SU-DHL-6 (cell line): ENCODE measurements around the gene GIGYF2.

ENCODE experiments used
- H2AFZ ChIP-seq: fragments of 200-600 bp; sonication (generic); 2 replicates; pipeline ENCODE4 v1.6.1; 2014; ENCODE audit warnings: low read depth, mild to moderate bottlenecking, moderate library complexity, mixed read lengths, antibody characterized with exemption, low read length; ENCODE audit not compliant: severe bottlenecking
- H3F3A ChIP-seq: fragments of 200-600 bp; shearing (Covaris generic); 2 replicates; pipeline ENCODE4 v1.6.0; 2016; ENCODE audit warnings: antibody characterized with exemption, mild to moderate bottlenecking; ENCODE audit not compliant: insufficient read depth
- H3K27ac ChIP-seq: fragments of 200-600 bp; sonication (generic); 2 replicates; pipeline ENCODE4 v1.5.1; 2016; ENCODE audit warnings: low read depth, mild to moderate bottlenecking, low read length, moderate library complexity, mixed read lengths
- H3K27me3 ChIP-seq: fragments of 200-600 bp; sonication (generic), shearing (Covaris generic); 2 replicates; pipeline ENCODE4 v1.6.0; 2014; ENCODE audit warnings: mild to moderate bottlenecking, low read length
- H3K36me3 ChIP-seq: fragments of 200-600 bp; sonication (generic); 2 replicates; pipeline ENCODE4 v1.6.1; 2014; ENCODE audit warnings: mild to moderate bottlenecking, low read length, mixed read lengths
- H3K4me2 ChIP-seq: fragments of 300-600, 200-600 bp; shearing (Covaris generic), sonication (generic); 2 replicates; pipeline ENCODE4 v1.6.0; 2014; ENCODE audit warnings: low read length, low read depth, mild to moderate bottlenecking; ENCODE audit not compliant: poor library complexity, severe bottlenecking
- H3K4me3 ChIP-seq: fragments of 200-600 bp; sonication (generic); 2 replicates; pipeline ENCODE4 v1.5.1; 2014; ENCODE audit warnings: antibody characterized with exemption, low read length, mild to moderate bottlenecking, mixed read lengths; ENCODE audit not compliant: insufficient read depth, poor library complexity, severe bottlenecking
- H3K79me2 ChIP-seq: fragments of 200-600 bp; sonication (generic); 2 replicates; pipeline ENCODE4 v1.6.1; 2014; ENCODE audit warnings: mild to moderate bottlenecking, low read length, moderate library complexity; ENCODE audit not compliant: insufficient read depth
- H3K9ac ChIP-seq: fragments of 200-600 bp; sonication (generic); 2 replicates; pipeline ENCODE4 v1.7.0; 2014; ENCODE audit warnings: mild to moderate bottlenecking, low read length
- H3K9me2 ChIP-seq: fragments of 200-600 bp; sonication (generic); replicated peaks from 2 replicates; pipeline ENCODE4 v1.6.1; 2014; ENCODE audit warnings: low read length; ENCODE audit not compliant: insufficient read depth
- H3K9me3 ChIP-seq: fragments of 200-600 bp; sonication (generic); 2 replicates; pipeline ENCODE4 v1.6.1; 2014; ENCODE audit warnings: low read length, mixed read lengths; ENCODE audit not compliant: insufficient read depth
- H4K20me1 ChIP-seq: fragments of 200-600 bp; sonication (generic); 2 replicates; pipeline ENCODE4 v1.6.1; 2014; ENCODE audit warnings: low read depth, mild to moderate bottlenecking, antibody characterized with exemption, low read length, moderate library complexity, mixed read lengths
- CTCF ChIP-seq: fragments of 200-600 bp; sonication (generic); IDR thresholded peaks from one replicate; pipeline ENCODE4 v1.5.1; 2017; ENCODE audit warnings: antibody characterized with exemption, mild to moderate bottlenecking, low read length, moderate library complexity; ENCODE audit not compliant: insufficient read depth, poor library complexity, severe bottlenecking
- EZH2phosphoT487 ChIP-seq: fragments of 200-600 bp; sonication (generic), shearing (Covaris generic); conservative IDR thresholded peaks from 2 replicates; pipeline ENCODE4 v1.6.1; 2018; ENCODE audit warnings: mild to moderate bottlenecking, antibody characterized with exemption, low read length, moderate library complexity, mixed read lengths

The GIGYF2 gene

GRCh38 chr2:232893834-232894233 is 196.7 kb downstream of the GIGYF2 start:
- H3K36me3 ChIP-seq = no peaks in the 10 kb centered on the region
- H3K27me3 ChIP-seq = no peaks in the 10 kb centered on the region
- no peaks in the 10 kb centered on the region for H3K9me3 ChIP-seq
- H3F3A ChIP-seq = no peaks in the 10 kb centered on the region
- no peaks in the 10 kb centered on the region for H3K79me2 ChIP-seq
- H3K4me2 ChIP-seq = no peak overlapping the region
- H3K4me3 ChIP-seq = no peak overlapping the region
- no peaks in the 10 kb centered on the region for H4K20me1 ChIP-seq
- no peaks in the 10 kb centered on the region for H3K9me2 ChIP-seq
- TF ChIP-seq EZH2phosphoT487 = no peak
- TF ChIP-seq CTCF = no peak
- no peak overlapping the region for H2AFZ ChIP-seq
- H3K9ac ChIP-seq = no peak overlapping the region
- H3K27ac ChIP-seq = no peak overlapping the region

GRCh38 chr2:232894251-232894650 is 197.1 kb downstream of the GIGYF2 start:
- Histone ChIP-seq H2AFZ (no peak overlapping the region), H3K9me3 (no peaks in the 10 kb centered on the region), H3K4me2 (no peak overlapping the region), H3K27ac (no peak overlapping the region), H3K27me3 (no peaks in the 10 kb centered on the region), H3K4me3 (no peak overlapping the region), H3K79me2 (no peaks in the 10 kb centered on the region), H3F3A (no peaks in the 10 kb centered on the region), H3K9me2 (no peaks in the 10 kb centered on the region), H3K36me3 (no peaks in the 10 kb centered on the region), H4K20me1 (no peaks in the 10 kb centered on the region), H3K9ac (no peak overlapping the region)
- TF ChIP-seq EZH2phosphoT487 = no peak
- TF ChIP-seq CTCF = no peak

- H3K9ac ChIP-seq = no peak overlapping the region
- no peak for TF ChIP-seq CTCF
- no peak for TF ChIP-seq EZH2phosphoT487
- no peaks in the 10 kb centered on the region for H3K9me2 ChIP-seq
- no peaks in the 10 kb centered on the region for H3K79me2 ChIP-seq
- no peaks in the 10 kb centered on the region for H3K9me3 ChIP-seq
- no peaks in the 10 kb centered on the region for H3F3A ChIP-seq
- no peak overlapping the region for H3K27ac ChIP-seq
- H3K36me3 ChIP-seq = no peaks in the 10 kb centered on the region
- no peaks in the 10 kb centered on the region for H3K27me3 ChIP-seq
- no peak overlapping the region for H3K4me2 ChIP-seq
- no peak overlapping the region for H2AFZ ChIP-seq
- H4K20me1 ChIP-seq = no peaks in the 10 kb centered on the region
- no peak overlapping the region for H3K4me3 ChIP-seq
These were observed 197.6 kb downstream of the GIGYF2 start for GRCh38 chr2:232894746-232895145.

GRCh38 chr2:232896111-232896510 is 199.0 kb downstream of the GIGYF2 start:
- H3K9me2 ChIP-seq = no peaks in the 10 kb centered on the region
- H3F3A ChIP-seq = no peaks in the 10 kb centered on the region
- TF ChIP-seq EZH2phosphoT487 (no peak), CTCF (no peak)
- no peak overlapping the region for H3K9ac ChIP-seq
- no peak overlapping the region for H3K27ac ChIP-seq
- no peaks in the 10 kb centered on the region for H4K20me1 ChIP-seq
- no peaks in the 10 kb centered on the region for H3K9me3 ChIP-seq
- H3K27me3 ChIP-seq = no peaks in the 10 kb centered on the region
- H2AFZ ChIP-seq = no peak overlapping the region
- no peaks in the 10 kb centered on the region for H3K36me3 ChIP-seq
- no peak overlapping the region for H3K4me2 ChIP-seq
- no peak overlapping the region for H3K4me3 ChIP-seq
- no peaks in the 10 kb centered on the region for H3K79me2 ChIP-seq
